Esophagus (tissue), 2 donors: ENCODE data around the gene MPHOSPH8. TPM values are rescaled to one million over a fixed set of nuclear protein-coding genes. Genes with fewer than 3 reads are reported as not detected.
"Not testable (repeated sequence)": the region's sequence is repeated elsewhere in the genome, so short reads cannot be mapped to it uniquely, and the experiment has no call there.

Experiments
- H3K27ac ChIP-seq, 2 donors: one replicate each; pipeline ENCODE4 v1.5.1; 2013; ENCODE audit warnings: low read depth in 2 of 2, mild to moderate bottlenecking in 2 of 2, inconsistent platforms in 1 of 2, low read length in 1 of 2, moderate library complexity in 1 of 2
- H3K27me3 ChIP-seq, 2 donors: one replicate each; pipeline ENCODE4 v1.6.1; 2013; ENCODE audit warnings: low read length in 2 of 2, control low read depth in 1 of 2, mild to moderate bottlenecking in 1 of 2; ENCODE audit not compliant: insufficient read depth in 2 of 2, control insufficient read depth in 1 of 2
- H3K36me3 ChIP-seq, 2 donors: one replicate each; pipeline ENCODE4 v1.6.1; 2013; ENCODE audit warnings: low read length in 1 of 2; ENCODE audit not compliant: control insufficient read depth in 2 of 2, insufficient read depth in 2 of 2
- H3K4me1 ChIP-seq, 2 donors: one replicate each; pipeline ENCODE4 v1.6.1; 2013; ENCODE audit warnings: low read length in 1 of 2; ENCODE audit not compliant: control insufficient read depth in 2 of 2, insufficient read depth in 2 of 2
- H3K4me3 ChIP-seq, 2 donors: one replicate each; pipeline ENCODE4 v1.5.1; 2013; ENCODE audit warnings: low read length in 2 of 2, mild to moderate bottlenecking in 2 of 2, low read depth in 1 of 2, moderate library complexity in 1 of 2
- H3K9me3 ChIP-seq, 2 donors: one replicate each; pipeline ENCODE4 v1.6.1; 2013; ENCODE audit warnings: mild to moderate bottlenecking in 2 of 2, low read depth in 1 of 2, low read length in 1 of 2, moderate library complexity in 1 of 2; ENCODE audit not compliant: control insufficient read depth in 2 of 2, insufficient read depth in 1 of 2
- WGBS, 2 donors: extraction: QIAGEN DNeasy Blood & Tissue Kit; methylation state at CpG; one replicate each; pipeline ENCODE4 v1.1.7; 2013; 5-methylcytosine and 5-hydroxymethylcytosine counted together
- polyA plus RNA-seq, 2 donors: library from polyadenylated mRNA; stranded (reverse); fragments of 200-250 nt; gene quantifications; one replicate each; pipeline ENCODE4 v1.2.3, GENCODE V29; 2013
- donor health status: healthy with polysubstance abuse.
- donor health status: Bipolar disorder and iron deficiency.

Gene MPHOSPH8
- polyA plus RNA-seq, 2 donors, result 13.1 to 21.1 TPM

DNA sequence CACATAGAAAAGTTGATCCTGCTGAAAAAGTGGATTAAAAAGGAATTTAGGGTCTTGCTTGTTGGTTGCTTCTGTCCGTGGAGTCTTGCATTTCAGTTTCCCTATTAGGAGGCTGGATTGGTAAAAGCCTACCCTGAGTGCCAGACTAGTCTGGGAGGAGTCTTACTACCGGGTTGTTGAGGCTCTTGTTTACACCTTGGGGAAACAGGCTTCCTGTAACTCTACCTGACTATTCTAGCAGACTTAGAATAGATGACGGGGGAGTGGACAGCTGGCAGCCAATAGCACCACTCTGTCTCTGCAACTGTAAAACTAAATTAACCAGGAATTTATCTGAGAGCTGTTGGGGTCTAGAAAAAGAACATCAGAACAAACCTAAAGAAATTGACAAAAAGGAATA lies 11.3 kb upstream of the MPHOSPH8 start:
- Histone ChIP-seq H3K4me1 (no peaks in the 10 kb centered on the region), H3K9me3 (peaks cover 0 to 2% of the 10 kb centered on the region in 2 donors), H3K27ac (no peak overlapping the region), H3K27me3 (no peaks in the 10 kb centered on the region), H3K4me3 (no peak overlapping the region), H3K36me3 (no peaks in the 10 kb centered on the region)
- WGBS, 2 donors, result 61 to 68% methylated on average over 3 of the region's 3 CpGs

DNA sequence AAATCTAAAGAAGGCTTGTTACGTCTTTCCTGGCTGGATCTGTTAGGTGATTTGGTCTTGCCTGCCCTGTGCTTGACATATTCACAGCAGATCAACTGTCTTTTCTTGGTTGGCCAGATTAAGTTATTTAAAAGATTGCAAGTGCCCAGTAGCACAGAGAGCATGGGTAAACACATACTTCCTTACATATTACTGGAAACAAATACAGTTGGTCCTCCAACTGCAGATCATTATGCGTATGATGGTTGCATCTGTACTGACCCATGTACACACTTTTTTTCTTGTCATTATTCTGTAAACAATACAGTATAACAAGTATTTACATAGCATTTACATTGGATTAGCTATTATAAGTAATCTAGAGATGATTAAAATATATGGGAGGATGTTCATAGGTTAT lies 9.2 kb upstream of the MPHOSPH8 start:
- 92 to 97% methylated on average over 2 of the region's 2 CpGs for WGBS, 2 donors
- Histone ChIP-seq H3K36me3 (no peaks in the 10 kb centered on the region), H3K9me3 (no peaks in the 10 kb centered on the region), H3K27me3 (no peaks in the 10 kb centered on the region), H3K4me1 (no peaks in the 10 kb centered on the region), H3K27ac (no peak overlapping the region), H3K4me3 (no peak overlapping the region)

DNA sequence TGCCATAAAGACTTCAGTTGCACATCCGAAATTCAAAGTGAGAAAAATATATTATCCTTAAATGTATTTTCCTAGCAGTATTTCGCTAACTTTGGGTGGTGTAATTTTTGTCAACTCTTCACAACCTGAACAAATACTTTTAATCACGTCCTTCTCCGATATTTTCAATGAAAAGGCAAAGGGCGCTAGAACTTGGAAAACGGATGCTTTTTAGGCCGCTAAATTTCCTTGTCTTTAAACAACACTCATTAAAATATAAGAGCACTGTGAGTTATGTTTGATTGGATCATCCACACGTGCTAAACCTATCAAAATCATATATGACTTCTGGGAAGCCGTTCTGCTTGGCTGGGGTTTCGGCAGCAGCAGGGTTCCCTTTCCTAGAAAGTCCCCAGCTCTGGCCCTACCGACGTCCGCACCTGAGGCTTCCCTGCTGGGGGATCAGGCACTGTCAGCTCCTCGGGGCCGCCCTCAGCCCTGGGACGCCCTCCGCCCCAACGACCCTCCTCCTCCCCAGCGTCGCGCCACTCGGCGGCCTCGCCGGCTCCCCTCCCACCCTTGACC lies 462 bp upstream of the MPHOSPH8 start:
- H3K27ac ChIP-seq, result peak overlapping the region; percentile 95 to 96

DNA sequence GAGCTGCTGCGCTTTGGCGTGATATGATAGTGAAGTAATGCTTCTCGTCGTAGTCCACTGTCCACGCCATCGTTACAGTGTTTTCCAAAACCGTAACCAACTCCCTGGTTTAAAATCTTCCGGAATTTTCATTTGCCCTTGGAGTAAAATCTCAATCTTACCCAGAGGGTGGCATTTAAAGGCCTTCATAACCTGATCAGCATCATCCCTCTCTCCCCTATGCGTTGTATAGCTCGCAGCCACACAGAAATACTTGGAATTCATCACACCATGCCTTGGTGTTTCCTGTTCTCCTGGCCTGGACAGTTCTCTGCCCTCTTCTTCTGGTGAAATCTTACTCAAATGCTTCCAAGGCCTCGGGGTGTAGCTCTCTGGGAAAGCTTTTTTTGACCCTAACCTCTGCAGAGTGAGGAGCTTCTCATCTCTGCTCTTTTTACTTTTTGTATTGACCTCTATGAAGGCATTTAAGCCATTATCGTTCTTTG lies 839 bp downstream of the MPHOSPH8 start:
- Histone ChIP-seq H3K4me3 (peak overlapping the region; percentile 81 to 98), H3K36me3 (no peaks in the 10 kb centered on the region), H3K9me3 (no peaks in the 10 kb centered on the region), H3K4me1 (no peaks in the 10 kb centered on the region), H3K27ac (peak overlapping the region; percentile 74 to 95), H3K27me3 (no peaks in the 10 kb centered on the region)
- WGBS, 2 donors, result 0 to 1% methylated on average over 12 of the region's 12 CpGs

More for the DNA sequence above, 462 bp upstream of the MPHOSPH8 start:
- Histone ChIP-seq H3K9me3 (no peaks in the 10 kb centered on the region), H3K36me3 (no peaks in the 10 kb centered on the region), H3K4me1 (no peaks in the 10 kb centered on the region), H3K27me3 (no peaks in the 10 kb centered on the region), H3K4me3 (peak overlapping the region; percentile 81 to 98)
- WGBS, 2 donors, result 11% methylated on average over 25 of the region's 25 CpGs

DNA sequence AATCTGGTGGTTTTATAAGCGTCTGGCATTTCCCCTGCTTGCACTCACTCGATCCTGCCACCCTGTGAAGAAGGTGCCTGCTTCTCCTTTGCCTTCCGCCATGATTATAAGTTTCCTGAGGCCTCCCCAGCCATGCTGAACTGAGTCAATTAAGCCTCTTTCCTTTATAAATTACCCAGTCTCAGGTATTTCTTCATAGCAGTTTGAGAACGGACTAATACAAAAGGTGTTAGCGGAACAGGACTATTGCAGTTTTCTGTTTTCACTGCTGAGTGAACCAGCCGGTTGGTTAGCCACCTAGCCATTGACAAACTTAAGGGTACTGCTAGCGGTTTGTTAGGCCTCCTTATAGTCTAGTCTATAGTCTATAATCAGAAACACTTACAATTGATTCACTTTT lies 2.5 kb downstream of the MPHOSPH8 start:
- H3K4me1 ChIP-seq, H3K9me3 ChIP-seq, H3K27ac ChIP-seq, H3K27me3 ChIP-seq, H3K4me3 ChIP-seq, H3K36me3 ChIP-seq: not testable (repeated sequence)
- 88 to 89% methylated on average over 7 of the region's 7 CpGs for WGBS, 2 donors

DNA sequence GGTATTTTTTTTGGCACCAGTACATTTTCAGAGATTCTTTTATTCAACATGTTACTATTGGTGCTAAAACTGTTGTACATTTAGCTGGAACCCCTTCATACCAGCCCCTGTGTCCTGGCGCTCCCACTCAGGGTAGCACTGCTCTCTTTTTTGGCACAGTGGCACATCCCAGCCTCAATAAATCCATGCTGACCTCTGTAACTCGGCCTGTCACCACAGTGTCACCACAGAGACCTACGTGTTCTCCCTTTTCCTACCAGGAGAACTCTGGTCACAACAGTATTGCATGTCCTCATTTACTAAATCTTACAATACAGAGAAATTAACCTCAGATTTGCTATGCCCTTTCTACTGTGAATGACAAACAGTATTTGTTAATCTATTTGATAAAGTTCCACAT lies 10.2 kb downstream of the MPHOSPH8 start:
- no peaks in the 10 kb centered on the region for H3K9me3 ChIP-seq
- WGBS, 2 donors, result 97 to 98% methylated on average over 3 of the region's 3 CpGs
- H3K27ac ChIP-seq, result no peak overlapping the region

DNA sequence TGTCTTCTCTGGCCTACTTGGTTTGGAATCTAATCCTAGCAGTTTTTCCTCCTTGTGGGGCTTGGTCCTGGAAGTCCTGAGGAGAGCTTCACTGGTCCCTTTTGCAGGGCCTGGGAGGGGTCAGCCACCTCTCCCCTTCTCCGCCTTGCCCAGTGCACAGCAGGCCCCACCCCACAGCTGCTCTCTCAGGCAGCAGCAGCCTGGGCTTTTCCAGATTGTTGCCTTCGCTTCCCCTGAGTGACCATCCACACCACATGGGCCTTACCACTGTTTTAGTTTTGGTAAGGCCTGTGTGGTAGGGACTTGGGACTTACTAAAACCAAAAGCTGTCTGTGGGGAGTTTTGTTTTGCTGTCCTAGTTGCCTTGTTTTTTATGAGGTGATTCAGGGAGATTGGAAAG lies 11.5 kb downstream of the MPHOSPH8 start:
- H3K4me3 ChIP-seq, result no peak overlapping the region
- 92 to 94% methylated on average over 2 of the region's 2 CpGs for WGBS, 2 donors
- no peaks in the 10 kb centered on the region for H3K27me3 ChIP-seq
- H3K36me3 ChIP-seq, result peaks cover 8 to 10% of the 10 kb centered on the region in 2 donors
- H3K27ac ChIP-seq, result no peak overlapping the region
- H3K4me1 ChIP-seq, result no peaks in the 10 kb centered on the region
- no peaks in the 10 kb centered on the region for H3K9me3 ChIP-seq

More for the DNA sequence above, 10.2 kb downstream of the MPHOSPH8 start:
- Histone ChIP-seq H3K27me3 (no peaks in the 10 kb centered on the region), H3K4me3 (no peak overlapping the region), H3K4me1 (no peaks in the 10 kb centered on the region), H3K36me3 (peaks cover 4 to 6% of the 10 kb centered on the region in 2 donors)

DNA sequence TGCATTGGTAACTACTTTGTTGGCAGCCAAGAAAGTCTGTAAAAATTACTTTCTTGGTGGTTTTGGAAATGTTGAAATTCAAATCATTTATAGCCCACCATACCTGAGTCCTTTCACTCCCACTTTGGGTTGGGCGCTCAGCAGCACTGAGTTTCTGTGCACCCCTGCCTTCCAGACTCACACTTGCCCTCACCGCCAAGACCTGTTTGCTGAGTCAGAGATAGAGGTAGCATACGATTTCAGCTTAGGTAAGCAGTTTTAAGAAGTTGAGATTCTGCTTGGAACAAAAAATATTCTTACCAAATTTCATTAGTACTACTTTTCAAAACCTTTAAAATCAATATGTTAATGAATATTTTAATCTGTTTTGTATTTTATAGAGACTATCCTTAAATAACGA lies 12.6 kb downstream of the MPHOSPH8 start:
- H3K4me1 ChIP-seq, result no peaks in the 10 kb centered on the region
- H3K9me3 ChIP-seq, result no peaks in the 10 kb centered on the region
- 78 to 79% methylated on average over 4 of the region's 4 CpGs for WGBS, 2 donors
- no peaks in the 10 kb centered on the region for H3K27me3 ChIP-seq
- H3K4me3 ChIP-seq, result no peak overlapping the region
- peaks cover 8 to 11% of the 10 kb centered on the region in 2 donors for H3K36me3 ChIP-seq
- no peak overlapping the region for H3K27ac ChIP-seq

DNA sequence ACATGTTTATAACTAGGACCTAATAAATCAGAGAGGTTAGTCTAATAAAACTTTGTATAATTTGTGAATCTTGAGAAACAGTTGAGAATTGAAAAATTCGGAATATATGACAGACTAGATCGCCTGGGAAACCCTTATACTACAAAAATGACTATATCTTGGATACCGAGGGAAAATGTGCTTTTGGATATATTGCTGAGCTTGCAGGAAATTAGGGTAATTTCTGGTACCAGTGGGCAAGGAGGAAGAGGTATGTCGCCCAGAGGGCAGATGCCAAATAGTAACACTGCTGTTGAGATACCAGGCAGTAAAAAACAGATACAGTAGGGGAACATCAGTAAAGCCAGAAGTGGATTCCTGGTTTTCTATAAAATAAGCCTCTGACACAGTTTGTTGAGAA lies 17.3 kb downstream of the MPHOSPH8 start:
- Histone ChIP-seq H3K4me3 (no peak overlapping the region), H3K27me3 (no peaks in the 10 kb centered on the region), H3K4me1 (no peaks in the 10 kb centered on the region), H3K9me3 (no peaks in the 10 kb centered on the region), H3K36me3 (peaks cover 8 to 18% of the 10 kb centered on the region in 2 donors), H3K27ac (no peak overlapping the region)
- 95 to 97% methylated on average over 4 of the region's 4 CpGs for WGBS, 2 donors

DNA sequence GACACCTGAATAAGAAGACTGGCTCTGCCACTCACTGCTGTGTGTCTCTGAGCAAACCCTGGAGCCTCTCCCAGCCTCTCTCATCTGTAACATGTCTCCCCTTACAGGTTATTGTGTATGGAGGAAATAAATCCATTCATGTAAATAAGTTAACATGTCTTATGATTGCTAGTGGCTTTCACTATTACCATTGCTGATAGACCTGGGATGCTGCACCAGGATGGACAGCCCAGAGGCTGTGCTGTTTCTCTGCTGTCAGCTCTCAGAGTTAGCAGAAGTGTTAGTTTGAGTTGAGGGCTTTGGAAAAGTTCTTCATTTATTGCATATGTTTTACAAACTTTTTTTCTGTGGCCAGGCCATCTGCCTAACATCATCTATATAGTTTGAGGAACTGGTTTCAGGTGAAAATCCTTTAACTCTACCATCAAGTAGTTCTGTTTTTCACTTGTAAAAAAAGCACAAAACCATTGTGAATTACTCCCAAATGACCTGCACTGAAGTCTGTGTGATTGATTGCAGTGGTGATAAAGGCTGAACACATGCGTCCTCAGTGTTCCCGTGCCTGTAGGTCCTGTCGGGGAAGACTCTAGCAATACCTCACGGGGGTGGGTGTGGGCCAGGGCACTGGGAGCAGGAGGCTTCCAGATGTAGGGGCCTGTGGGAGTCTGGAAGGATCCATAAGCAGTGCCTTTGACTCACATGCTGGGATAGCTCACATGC lies 24.6 kb downstream of the MPHOSPH8 start:
- H3K36me3 ChIP-seq, result peaks cover 5 to 10% of the 10 kb centered on the region in 2 donors
- H3K27ac ChIP-seq, result no peak overlapping the region
- no peaks in the 10 kb centered on the region for H3K27me3 ChIP-seq
- no peak overlapping the region for H3K4me3 ChIP-seq
- 53 to 54% methylated on average over 4 of the region's 4 CpGs for WGBS, 2 donors
- no peaks in the 10 kb centered on the region for H3K4me1 ChIP-seq
- no peaks in the 10 kb centered on the region for H3K9me3 ChIP-seq
